PFSK-1 (cell line): Measurements from ENCODE around the gene FPR1.

Experiments used
- FOXP2 ChIP-seq: optimal IDR thresholded peaks from 2 replicates; pipeline ENCODE3; 2011; ENCODE audit warnings: borderline replicate concordance, control low read depth, inconsistent platforms; ENCODE audit not compliant: insufficient read depth; ENCODE audit errors: extremely low read length, extremely low read depth
- POLR2AphosphoS5 ChIP-seq: IDR thresholded peaks from 2 replicates; pipeline ENCODE4 v1.6.1; 2012; ENCODE audit warnings: low read depth, mild to moderate bottlenecking, control low read depth, low read length, moderate library complexity
- SIN3A ChIP-seq: IDR thresholded peaks from 2 replicates; pipeline ENCODE4 v1.6.1; 2012; ENCODE audit warnings: mild to moderate bottlenecking, low read length, moderate library complexity, borderline replicate concordance; ENCODE audit not compliant: insufficient read depth
- TAF1 ChIP-seq: IDR thresholded peaks from 2 replicates; pipeline ENCODE4 v1.6.1; 2012; ENCODE audit warnings: low read length, control low read depth, borderline replicate concordance; ENCODE audit not compliant: insufficient read depth
- TF ChIP-seq, protein P1 (sequence below), 2 experiments: IDR thresholded peaks; 2 replicates each; pipeline versions ENCODE4 v1.6.1 to v1.8.0; 2011 to 2012; ENCODE audit warnings: low read depth in 2 of 2, low read length in 2 of 2, control low read depth in 1 of 2, inconsistent platforms in 1 of 2, mild to moderate bottlenecking in 1 of 2, moderate library complexity in 1 of 2; ENCODE audit not compliant: insufficient read depth in 1 of 2

FPR1 gene

DNA sequence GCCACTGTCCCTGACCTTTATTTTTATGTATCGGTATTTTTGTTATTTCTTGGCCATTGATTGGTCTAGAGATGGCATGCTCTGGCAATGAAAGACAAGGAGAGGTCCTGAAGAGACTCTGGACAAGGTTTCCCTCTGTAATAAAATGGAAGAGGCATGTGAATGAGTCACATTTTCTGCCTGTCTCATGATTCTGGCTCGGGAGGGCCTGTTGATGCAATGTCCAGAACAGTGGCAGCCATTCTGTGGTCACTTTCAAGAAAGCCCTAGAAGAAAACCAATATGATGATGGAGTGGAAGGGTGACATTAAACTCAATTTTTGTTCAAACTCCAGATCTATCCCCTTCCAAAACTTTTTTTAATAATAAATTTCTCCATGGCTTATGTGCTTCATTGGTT is 41.3 kb upstream of the FPR1 start:
- TF ChIP-seq FOXP2 = no peak
- no peak for TF ChIP-seq TAF1
- no peak for TF ChIP-seq POLR2AphosphoS5
- TF ChIP-seq SIN3A = no peak

DNA sequence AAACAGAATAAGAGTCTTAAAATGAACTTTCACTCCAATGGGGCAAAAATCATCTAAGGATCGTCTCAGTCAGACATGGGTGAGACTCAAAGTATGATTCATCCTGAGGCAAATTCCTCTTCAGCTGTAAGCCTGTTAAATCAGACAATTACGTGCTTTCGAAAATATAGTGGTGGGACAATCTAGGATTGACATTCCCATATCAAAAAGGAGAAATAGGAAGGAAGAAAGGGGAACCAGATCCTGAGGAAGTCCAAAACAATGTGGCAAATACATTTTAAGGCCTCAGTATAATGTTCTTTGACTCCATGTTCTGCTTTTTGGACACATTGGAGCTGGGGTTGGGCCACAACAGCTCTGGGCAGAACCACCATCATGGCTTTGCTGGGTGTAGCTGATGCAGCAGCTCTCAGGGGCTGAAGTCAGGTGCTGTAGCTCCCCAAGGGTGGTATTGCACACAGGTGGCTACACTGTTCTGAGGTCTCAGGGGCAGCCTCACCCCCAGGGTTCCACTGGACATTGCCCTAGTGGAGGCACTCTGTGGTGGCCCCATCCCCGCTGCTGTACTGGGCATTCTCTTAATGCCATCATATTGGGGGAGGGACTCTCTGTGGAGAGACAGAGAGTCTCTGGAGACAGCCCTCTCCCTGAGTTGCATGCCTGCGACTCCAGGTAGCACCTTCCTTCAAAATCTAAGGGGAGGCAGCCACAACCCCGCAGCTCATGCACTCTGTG is 37.5 kb upstream of the FPR1 start:
- no peak for TF ChIP-seq TAF1
- TF ChIP-seq, protein P1, sequence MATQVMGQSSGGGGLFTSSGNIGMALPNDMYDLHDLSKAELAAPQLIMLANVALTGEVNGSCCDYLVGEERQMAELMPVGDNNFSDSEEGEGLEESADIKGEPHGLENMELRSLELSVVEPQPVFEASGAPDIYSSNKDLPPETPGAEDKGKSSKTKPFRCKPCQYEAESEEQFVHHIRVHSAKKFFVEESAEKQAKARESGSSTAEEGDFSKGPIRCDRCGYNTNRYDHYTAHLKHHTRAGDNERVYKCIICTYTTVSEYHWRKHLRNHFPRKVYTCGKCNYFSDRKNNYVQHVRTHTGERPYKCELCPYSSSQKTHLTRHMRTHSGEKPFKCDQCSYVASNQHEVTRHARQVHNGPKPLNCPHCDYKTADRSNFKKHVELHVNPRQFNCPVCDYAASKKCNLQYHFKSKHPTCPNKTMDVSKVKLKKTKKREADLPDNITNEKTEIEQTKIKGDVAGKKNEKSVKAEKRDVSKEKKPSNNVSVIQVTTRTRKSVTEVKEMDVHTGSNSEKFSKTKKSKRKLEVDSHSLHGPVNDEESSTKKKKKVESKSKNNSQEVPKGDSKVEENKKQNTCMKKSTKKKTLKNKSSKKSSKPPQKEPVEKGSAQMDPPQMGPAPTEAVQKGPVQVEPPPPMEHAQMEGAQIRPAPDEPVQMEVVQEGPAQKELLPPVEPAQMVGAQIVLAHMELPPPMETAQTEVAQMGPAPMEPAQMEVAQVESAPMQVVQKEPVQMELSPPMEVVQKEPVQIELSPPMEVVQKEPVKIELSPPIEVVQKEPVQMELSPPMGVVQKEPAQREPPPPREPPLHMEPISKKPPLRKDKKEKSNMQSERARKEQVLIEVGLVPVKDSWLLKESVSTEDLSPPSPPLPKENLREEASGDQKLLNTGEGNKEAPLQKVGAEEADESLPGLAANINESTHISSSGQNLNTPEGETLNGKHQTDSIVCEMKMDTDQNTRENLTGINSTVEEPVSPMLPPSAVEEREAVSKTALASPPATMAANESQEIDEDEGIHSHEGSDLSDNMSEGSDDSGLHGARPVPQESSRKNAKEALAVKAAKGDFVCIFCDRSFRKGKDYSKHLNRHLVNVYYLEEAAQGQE (IDR thresholded peaks at IDR 0.05; ENCODE audit: insufficient read depth in 1 of 2, low read depth in 2 of 2, low read length in 2 of 2) = no peak
- no peak for TF ChIP-seq POLR2AphosphoS5
- no peak for TF ChIP-seq FOXP2
- TF ChIP-seq SIN3A = no peak

DNA sequence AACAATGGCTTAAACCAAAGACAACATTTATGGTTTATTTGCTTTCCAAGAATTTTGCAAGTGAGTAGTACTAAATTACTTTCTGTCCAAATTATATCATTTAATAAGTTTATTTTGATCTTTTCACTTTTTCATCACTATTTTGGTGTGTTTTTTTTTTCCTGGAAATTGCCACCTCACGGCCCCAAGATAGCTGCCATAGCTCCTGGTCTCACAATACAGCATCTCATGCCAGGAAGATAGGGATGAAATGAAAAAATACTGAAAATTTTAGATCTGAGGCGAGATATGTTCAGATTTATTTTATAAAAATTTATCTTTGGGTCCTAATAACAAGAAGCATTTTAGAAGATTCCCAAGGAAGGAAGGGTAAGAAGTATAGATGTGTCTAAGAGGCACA is 36.4 kb upstream of the FPR1 start:
- no peak for TF ChIP-seq SIN3A
- TF ChIP-seq TAF1 = no peak
- TF ChIP-seq, protein P1 (IDR thresholded peaks at IDR 0.05; ENCODE audit: insufficient read depth in 1 of 2, low read depth in 2 of 2, low read length in 2 of 2) = no peak
- TF ChIP-seq FOXP2 = no peak
- no peak for TF ChIP-seq POLR2AphosphoS5

DNA sequence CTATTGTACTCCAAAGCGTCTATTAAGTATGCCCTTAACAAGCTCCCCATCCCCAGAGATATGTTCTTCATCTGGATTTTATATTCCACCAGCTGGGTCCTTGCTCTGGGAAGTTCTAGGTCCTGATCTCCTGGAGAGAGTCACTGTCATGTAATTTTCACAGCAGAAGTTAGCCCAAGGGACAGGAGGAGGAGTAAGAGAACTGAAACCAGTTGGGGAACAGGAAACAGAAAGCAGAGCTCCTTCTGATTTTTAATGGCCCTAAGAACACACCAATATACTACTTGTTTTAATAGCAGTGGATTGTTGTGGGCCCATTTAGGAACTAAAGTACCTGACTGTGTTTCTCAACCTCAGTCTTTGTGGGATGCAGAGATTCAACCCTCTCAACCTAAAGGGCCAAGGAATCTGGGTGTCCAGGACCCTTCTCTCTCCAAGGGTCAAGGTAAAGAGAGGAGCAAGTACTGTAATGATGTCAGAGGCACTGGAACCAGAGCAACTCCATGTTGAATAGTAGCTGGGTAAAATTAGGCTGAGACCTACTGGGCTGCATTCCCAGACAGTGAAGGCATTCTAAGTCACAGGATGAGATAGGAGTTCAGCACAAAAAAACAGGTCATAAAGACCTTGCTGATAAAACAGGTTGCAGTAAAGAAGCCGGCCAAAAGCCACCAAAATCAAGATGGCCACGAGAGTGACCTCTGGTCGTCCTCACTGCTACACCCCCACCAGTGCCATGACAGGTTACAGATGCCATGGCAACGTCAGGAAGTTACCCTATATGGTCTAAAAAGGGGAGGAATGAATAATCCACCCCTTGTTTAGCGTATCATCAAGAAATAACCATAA is 35.2 kb upstream of the FPR1 start:
- TF ChIP-seq FOXP2 (no peak), SIN3A (no peak), TAF1 (no peak), POLR2AphosphoS5 (no peak)
- TF ChIP-seq, protein P1 (IDR thresholded peaks at IDR 0.05; ENCODE audit: insufficient read depth in 1 of 2, low read depth in 2 of 2, low read length in 2 of 2) = no peak

DNA sequence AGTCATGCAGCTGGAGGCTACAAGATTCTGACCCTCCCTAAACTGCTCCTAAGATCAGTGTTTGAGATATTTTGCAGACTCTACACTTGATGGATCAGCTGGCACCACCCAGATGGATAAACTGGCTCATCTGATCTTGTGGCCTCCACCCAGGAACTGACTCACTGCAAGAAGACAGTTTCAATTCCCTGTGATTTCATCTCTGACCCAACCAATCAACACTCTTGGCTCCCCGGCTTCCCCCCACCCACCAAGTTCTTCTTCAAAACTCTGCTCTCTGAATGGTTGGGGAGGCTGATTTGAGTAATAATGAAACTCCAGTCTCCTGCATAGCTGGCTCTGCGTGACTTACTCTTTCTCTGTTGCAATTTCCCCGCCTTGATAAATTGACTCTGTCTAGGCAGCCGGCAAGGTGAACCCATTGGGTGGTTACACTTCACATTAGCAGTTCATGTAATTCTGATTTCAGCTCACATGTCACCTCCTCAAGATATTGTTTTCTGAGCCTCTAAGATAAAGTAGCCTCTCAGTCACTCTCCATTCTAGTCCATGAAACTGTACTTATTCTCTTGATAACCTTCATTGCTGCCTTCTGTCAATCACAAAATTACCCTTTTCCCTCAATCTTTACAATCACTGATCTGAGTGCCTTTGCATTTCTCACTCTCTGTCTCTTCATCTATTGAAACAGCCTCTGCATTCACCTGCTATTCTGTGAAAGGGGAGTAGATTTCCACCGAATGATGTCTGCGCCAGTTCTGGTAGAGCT is 33.4 kb upstream of the FPR1 start:
- no peak for TF ChIP-seq TAF1
- no peak for TF ChIP-seq SIN3A
- no peak for TF ChIP-seq FOXP2
- no peak for TF ChIP-seq POLR2AphosphoS5
- TF ChIP-seq, protein P1 (IDR thresholded peaks at IDR 0.05; ENCODE audit: insufficient read depth in 1 of 2, low read depth in 2 of 2, low read length in 2 of 2) = no peak
